GM19328 (cell line): ENCODE measurements around the gene NDUFV2.
A peak's percentile ranks its signal among the peaks of the same experiment; 100 is the strongest.

Experiments used
- ATAC-seq: cut with Tn5 transposase; IDR thresholded peaks from one replicate; pipeline ENCODE4 v1.9.1; 2021; ENCODE audit warnings: mild to moderate bottlenecking, moderate library complexity; ENCODE audit not compliant: unreplicated experiment

The NDUFV2 gene

DNA sequence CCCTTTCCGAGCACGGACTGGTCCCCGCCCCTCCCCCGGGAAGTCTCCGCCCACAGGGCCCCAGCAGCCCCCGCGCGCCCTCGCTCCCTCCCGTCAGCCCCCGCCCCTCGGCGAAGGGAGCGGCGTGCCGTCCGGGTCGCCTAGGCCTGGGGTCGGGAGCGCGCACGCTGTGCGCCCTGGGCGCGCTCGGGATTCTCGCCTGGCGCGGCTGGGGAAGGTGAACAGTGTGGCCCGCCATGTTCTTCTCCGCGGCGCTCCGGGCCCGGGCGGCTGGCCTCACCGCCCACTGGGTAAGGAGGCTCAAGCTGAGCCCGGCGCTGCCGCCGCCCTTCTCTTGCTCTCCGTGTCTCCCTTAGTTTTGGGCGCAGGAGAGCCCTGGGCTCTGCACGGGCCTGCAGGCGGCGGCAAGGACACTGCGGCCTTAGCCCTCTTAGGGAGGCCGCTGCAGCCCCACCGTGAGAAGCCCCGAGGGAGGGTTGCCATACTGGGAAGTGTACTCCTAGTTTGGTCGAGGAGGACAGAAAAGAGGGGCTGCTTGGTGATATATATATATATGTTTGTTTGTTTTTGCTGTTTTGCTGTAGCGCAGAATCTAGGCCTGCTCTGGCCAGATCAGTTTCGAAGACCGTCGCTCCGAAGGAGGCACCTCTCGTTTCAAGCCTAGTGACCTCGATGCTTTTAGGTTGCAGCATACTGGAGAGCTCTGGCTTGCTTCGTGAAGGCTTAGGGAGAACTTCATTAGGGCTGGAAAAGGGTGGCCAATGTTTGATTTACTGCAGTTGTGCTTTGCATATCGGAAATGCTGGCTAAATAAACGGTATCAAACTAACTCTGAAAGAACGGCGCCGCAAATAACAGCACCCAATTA is at the start of gene NDUFV2:
Gene NDUFV2 (plus strand): TSS at position 192 of the 868 bp plus-strand sequence. CDS start 45 bp downstream, at position 237.
- peak; percentile 90 for ATAC-seq

GRCh38 chr18:9053814-9054213 is 48.7 kb upstream of the NDUFV2 start:
- no peak for ATAC-seq

DNA sequence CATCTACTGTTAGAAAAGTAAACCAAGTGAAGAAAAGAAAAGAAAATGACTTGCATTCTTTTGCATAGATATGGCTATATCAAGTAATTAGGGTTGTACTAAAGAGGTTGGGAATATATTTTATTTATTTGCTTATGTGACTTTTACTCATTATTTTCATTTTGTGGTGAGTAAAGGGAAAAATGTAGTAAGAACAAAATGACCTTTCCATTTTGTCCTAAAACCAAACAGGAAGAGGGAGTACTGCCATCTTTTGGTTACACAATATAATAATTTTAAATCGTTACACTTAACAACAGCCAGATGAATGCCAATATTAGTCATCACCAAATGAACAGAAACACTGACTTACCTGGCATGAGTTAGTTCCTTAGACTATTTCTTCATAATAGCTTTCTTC is 47.3 kb upstream of the NDUFV2 start:
- no peak for ATAC-seq

GRCh38 chr18:9055626-9056025 is 46.9 kb upstream of the NDUFV2 start:
- ATAC-seq, result no peak

DNA sequence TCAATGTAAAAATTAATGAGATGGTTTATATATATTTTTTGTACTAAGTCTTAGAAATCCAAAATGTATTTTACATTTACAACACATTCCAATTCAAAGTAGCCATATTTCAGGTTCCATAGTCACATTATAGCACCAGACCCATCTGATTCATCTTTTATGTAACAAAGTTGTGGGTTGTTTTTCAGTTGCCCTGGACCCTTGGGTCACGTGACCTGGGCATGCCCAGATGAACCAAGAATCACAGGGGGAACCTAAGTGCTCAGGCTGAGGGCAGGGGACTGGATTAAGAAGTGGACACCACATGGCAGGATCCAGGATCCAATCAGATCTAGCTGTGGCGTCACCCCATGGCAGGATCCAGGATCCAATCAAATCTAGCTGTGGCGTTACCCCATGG is 44.9 kb upstream of the NDUFV2 start:
- ATAC-seq, result no peak

DNA sequence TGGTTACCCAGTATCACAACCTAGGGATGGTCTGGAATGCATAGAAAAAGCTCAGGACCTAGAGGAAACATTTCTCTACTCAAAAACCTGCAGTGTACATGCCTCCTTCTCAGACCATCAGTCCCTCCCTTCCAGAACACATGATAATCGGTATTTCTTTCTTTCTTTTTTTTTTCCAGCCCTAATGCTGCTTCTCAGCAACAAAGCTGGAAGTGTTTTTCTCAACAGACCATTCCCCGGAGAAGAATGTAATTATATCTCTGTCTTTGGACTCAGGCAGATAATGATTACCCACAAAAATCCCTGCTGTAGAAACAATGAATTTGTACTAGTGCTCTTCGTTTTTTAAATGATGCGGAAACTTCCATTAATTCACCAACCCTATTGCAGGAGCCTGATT is 44.1 kb upstream of the NDUFV2 start:
- no peak for ATAC-seq

GRCh38 chr18:9062418-9062751 is 40.1 kb upstream of the NDUFV2 start:
- ATAC-seq, result no peak

DNA sequence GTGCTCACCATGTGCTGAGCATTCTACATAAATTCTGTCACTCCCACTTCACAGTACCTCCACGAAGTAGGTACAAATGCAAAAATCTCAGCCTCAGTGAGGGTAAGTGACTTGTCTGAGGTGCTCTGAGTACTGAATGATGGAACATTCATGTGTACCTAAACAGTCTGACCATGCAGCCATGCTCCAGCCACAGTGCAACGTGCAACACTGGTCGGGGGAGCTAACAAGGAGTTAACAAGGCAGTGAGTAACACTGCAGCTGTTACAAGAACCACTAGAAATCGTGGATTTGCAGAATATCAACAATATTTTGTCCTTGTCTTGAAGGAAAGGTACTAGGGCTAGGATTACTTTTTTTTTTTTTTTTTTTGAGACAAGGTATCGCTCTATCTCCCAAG is 36.6 kb upstream of the NDUFV2 start:
- no peak for ATAC-seq

GRCh38 chr18:9066358-9066757 is 36.1 kb upstream of the NDUFV2 start:
- ATAC-seq, result no peak

GRCh38 chr18:9066817-9067306 is 35.6 kb upstream of the NDUFV2 start:
- peak; percentile 44 for ATAC-seq

DNA sequence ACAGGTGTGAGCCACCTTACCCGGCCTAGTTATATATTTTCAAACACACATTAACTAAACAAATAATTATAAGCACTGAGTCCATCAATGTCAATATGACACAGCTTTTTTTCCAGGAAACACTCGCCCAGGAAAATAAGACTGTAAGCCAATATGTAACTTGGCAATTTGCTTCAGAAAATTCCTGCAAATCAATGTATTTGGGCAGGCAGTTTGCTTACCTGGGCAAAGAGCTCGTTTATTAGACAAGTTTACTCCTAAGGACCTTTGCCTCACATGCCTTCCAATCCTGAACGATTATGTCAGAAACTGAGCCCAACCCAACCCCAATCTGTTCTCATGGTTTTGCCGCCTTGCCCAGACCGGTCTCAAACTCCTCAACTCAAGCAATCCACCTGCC is 34.7 kb upstream of the NDUFV2 start:
- no peak for ATAC-seq

- ATAC-seq, result no peak
Measured at GRCh38 chr18:9068346-9068745, 34.2 kb upstream of the NDUFV2 start.

- ATAC-seq, result no peak
Measured at GRCh38 chr18:9069601-9070000, 32.9 kb upstream of the NDUFV2 start.

GRCh38 chr18:9070212-9070611 is 32.3 kb upstream of the NDUFV2 start:
- ATAC-seq, result no peak

DNA sequence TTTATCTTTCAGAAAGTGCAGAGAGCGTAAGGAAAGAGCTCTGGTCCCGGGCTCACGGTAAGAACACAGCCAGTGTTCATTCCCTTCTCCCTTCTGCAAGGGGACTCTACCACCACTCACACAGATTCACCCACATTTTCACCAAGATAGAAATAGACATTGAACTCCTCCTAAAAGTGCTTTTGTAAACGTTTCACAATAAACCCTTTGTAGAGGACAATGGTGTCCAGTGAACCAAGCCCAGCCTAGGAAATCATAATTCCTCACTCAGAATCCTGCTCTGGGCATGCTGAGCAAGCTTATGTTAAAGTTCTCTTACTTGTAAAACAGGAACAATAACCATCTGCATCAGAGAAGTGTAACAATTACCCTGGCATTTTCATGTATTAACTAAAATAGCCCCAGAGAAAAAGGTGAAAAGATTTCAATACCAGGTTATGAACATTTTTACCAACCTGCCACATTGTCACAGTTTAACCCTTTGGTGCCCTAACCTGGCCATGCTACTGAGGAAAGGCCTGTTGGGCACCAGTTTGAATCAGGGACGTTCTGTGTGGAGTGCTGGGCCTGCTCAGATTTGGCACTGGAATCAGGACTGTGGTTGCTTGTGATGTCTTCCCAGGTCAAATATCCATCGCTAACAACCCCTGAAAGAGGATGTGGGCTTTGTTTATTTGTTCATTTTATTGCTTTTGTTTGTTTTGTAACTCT is 22.5 kb upstream of the NDUFV2 start:
- ATAC-seq, result no peak

- no peak for ATAC-seq
Measured at GRCh38 chr18:9081940-9082339, 20.6 kb upstream of the NDUFV2 start.

- ATAC-seq, result peak; percentile 87
Measured at GRCh38 chr18:9082711-9083510, 19.6 kb upstream of the NDUFV2 start.

DNA sequence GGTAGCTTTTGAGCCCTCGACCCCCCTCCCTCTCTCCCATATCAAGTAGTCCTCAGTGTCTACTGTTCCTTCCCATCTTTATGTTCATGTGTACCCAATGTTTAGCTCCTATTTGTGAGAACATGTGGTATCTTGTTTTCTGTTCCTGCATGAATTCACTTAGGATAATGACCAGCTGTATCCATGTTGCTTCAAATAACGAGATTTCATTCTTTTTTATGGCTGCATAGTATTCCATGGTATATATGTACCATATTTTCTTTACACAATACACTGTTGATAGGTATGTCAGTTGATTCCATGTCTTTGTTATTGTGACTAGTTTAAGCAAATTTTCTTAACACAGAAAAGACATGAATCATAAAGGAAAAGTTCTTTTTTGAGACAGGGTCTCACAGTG is 16.5 kb upstream of the NDUFV2 start:
- ATAC-seq, result no peak

- ATAC-seq, result no peak
Measured at GRCh38 chr18:9086624-9087023, 15.9 kb upstream of the NDUFV2 start.

DNA sequence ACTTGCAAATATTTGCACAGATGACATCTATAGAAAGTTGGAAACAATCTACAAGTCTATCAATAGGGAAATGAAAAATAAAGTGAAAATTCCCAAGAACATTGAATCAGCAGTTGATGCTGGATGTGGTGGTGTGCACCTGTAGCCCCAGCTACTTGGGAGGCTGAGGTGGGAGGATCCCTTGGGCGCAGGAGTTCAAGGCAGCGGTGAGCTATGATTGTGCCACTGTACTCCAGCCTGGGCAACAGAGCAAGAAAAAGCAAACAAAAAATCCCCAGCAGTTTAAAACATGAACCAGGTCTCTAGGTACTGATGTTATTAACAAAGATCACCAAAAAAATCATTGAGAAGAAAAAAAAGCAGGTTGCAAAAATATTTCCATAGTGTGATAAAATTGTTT is 15.4 kb upstream of the NDUFV2 start:
- ATAC-seq, result no peak

GRCh38 chr18:9088252-9088651 is 14.2 kb upstream of the NDUFV2 start:
- ATAC-seq, result no peak
